K562 (cell line): Measurements from ENCODE around the gene NCAM2. TPM values are rescaled to one million over a fixed set of nuclear protein-coding genes. Genes with fewer than 3 reads are reported as not detected.

Experiments used
- ATF6 ChIP-seq: sonication (generic); formaldehyde crosslinking; IDR thresholded peaks from 2 replicates; pipeline ENCODE4 v1.4.0; 2020; ENCODE audit warnings: mild to moderate bottlenecking, missing genetic modification reagents
- CEBPB ChIP-seq: fragments of 450-650 bp; IDR thresholded peaks from 2 replicates; pipeline ENCODE4 v1.6.1; 2016; ENCODE audit warnings: missing genetic modification characterization, missing compliant biosample characterization
- CEBPG ChIP-seq, 3 experiments: fragments of 200-800 bp in 1 of 3; sonication (Bioruptor generic) in 1 of 3; sonication (generic) in 1 of 3; formaldehyde crosslinking in 1 of 3; IDR thresholded peaks in 2 of 3; conservative IDR thresholded peaks in 1 of 3; 2 replicates each; pipeline versions ENCODE4 v1.6.1 to v1.8.0; 2016 to 2022; ENCODE audit warnings: missing compliant biosample characterization in 2 of 3, missing genetic modification characterization in 2 of 3, mild to moderate bottlenecking in 1 of 3, missing genetic modification reagents in 1 of 3
- DPF2 ChIP-seq: fragments of 450-650 bp; IDR thresholded peaks from 2 replicates; pipeline ENCODE4 v1.6.1; 2016
- GATAD2A ChIP-seq: fragments of 450-650 bp; IDR thresholded peaks from 2 replicates; pipeline ENCODE4 v1.6.1; 2017
- HBP1 ChIP-seq: fragments of 450-650 bp; formaldehyde crosslinking; IDR thresholded peaks from 2 replicates; pipeline ENCODE4 v1.4.0; 2022; ENCODE audit warnings: missing genetic modification characterization
- HMG20B ChIP-seq: fragments of 250-450 bp; sonication (Bioruptor Pico); IDR thresholded peaks from 2 replicates; pipeline ENCODE4 v1.5.0; 2021; ENCODE audit warnings: mild to moderate bottlenecking
- ILK ChIP-seq: fragments of 450-650 bp; IDR thresholded peaks from 2 replicates; pipeline ENCODE4 v1.6.1; 2016; ENCODE audit warnings: missing genetic modification characterization, low read depth, mild to moderate bottlenecking, missing compliant biosample characterization, moderate library complexity, borderline replicate concordance
- MAZ ChIP-seq, 2 experiments: fragments of 450-650 bp in 1 of 2; sonication (generic) in 1 of 2; formaldehyde crosslinking; IDR thresholded peaks in 1 of 2; conservative IDR thresholded peaks in 1 of 2; 2 replicates each; pipeline versions ENCODE4 v1.4.0 to v1.5.0; 2020; ENCODE audit warnings: mild to moderate bottlenecking in 1 of 2, missing genetic modification reagents in 1 of 2
- MXD1 ChIP-seq: fragments of 250-450 bp; sonication (Bioruptor Pico); IDR thresholded peaks from 2 replicates; pipeline ENCODE4 v1.8.0; 2021; ENCODE audit warnings: borderline replicate concordance, mild to moderate bottlenecking, moderate library complexity; ENCODE audit not compliant: poor library complexity, severe bottlenecking
- NR2F6 ChIP-seq: fragments of 450-650 bp; formaldehyde crosslinking; IDR thresholded peaks from 2 replicates; pipeline ENCODE4 v1.4.0; 2020; ENCODE audit warnings: mild to moderate bottlenecking
- PATZ1 ChIP-seq: fragments of 250-450 bp; sonication (Bioruptor Pico); IDR thresholded peaks from 2 replicates; pipeline ENCODE4 v1.5.0; 2020; ENCODE audit warnings: mild to moderate bottlenecking, borderline replicate concordance
- SNAPC5 ChIP-seq: fragments of 250-450 bp; sonication (Bioruptor Pico); IDR thresholded peaks from 2 replicates; pipeline ENCODE4 v1.8.0; 2021; ENCODE audit warnings: moderate library complexity, mild to moderate bottlenecking, inconsistent platforms
- ZBTB43 ChIP-seq: sonication (generic); formaldehyde crosslinking; IDR thresholded peaks from 2 replicates; pipeline ENCODE4 v1.8.0; 2023; ENCODE audit warnings: mild to moderate bottlenecking, missing genetic modification reagents
- ZNF253 ChIP-seq: fragments of 250-450 bp; sonication (Bioruptor Pico); conservative IDR thresholded peaks from 2 replicates; pipeline ENCODE4 v1.6.1; 2021; ENCODE audit warnings: mild to moderate bottlenecking
- polyA plus RNA-seq, 8 experiments: library from polyadenylated mRNA; depleted of rRNA in 4 of 8; stranded (reverse) in 5 of 8; unstranded in 3 of 8; fragments of >200 nt; fragmentation: Nextera tagmentation in 2 of 8; fragmentation: Illumina TruSeq in 1 of 8; extraction: Ambion mirVana in 2 of 8; extraction: Trizol in 1 of 8; gene quantifications; 2 replicates each; pipeline versions ENCODE4 v1.2.1 to v1.2.3, GENCODE V29; 2011 to 2014; ENCODE audit warnings: inconsistent platforms in 1 of 8, missing spikeins in 1 of 8
- total RNA-seq, 7 experiments: library from RNA; depleted of rRNA in 6 of 7; stranded (reverse); fragments of >200 nt in 6 of 7; fragmentation: Illumina TruSeq in 2 of 7; extraction: Trizol in 2 of 7; gene quantifications; 2 replicates each; pipeline versions ENCODE4 v1.2.1 to v1.2.3, GENCODE V29; 2011 to 2021; ENCODE audit warnings: low replicate concordance in 1 of 7

The NCAM2 gene
- total and polyA plus RNA-seq, 9 of the 15 experiments (the other 6 are each of a cell fraction or from before 2014, with no cell fraction given): 14.0 to 58.2 (median 27.8) TPM

- TF ChIP-seq PATZ1 (CRISPR knock-in tag) (no peak), GATAD2A (no peak), ATF6 (CRISPR knock-in tag) (no peak), MAZ (CRISPR knock-in tag; conservative IDR thresholded peaks at IDR 0.05 in 1 of 2, IDR thresholded peaks at IDR 0.05 in 1 of 2) (no peak), CEBPG (CRISPR knock-in tag; IDR thresholded peaks at IDR 0.05) (no peak), CEBPG (tag; conservative IDR thresholded peaks at IDR 0.05 in 1 of 2, IDR thresholded peaks at IDR 0.05 in 1 of 2) (peak in 1 of 2 experiments; percentile 62; a peak in 2 of 4 replicates), ZNF253 (CRISPR knock-in tag) (no peak), ZBTB43 (CRISPR knock-in tag) (no peak), NR2F6 (no peak), DPF2 (no peak), SNAPC5 (no peak), ILK (tag) (no peak), HBP1 (CRISPR knock-in tag) (no peak), CEBPB (tag) (peak; percentile 76), HMG20B (no peak), MXD1 (CRISPR knock-in tag) (no peak)
These were observed 386.8 kb downstream of the NCAM2 start (continued) for GRCh38 chr21:21384977-21385376.
